Ishikawa (cell line): ENCODE data around the gene FOXP2.

Experiments used
- CEBPB ChIP-seq: IDR thresholded peaks from 2 replicates; pipeline ENCODE4 v1.6.1; 2012
- CREB1 ChIP-seq: IDR thresholded peaks from 2 replicates; pipeline ENCODE4 v1.6.1; 2012; ENCODE audit warnings: low read depth
- EGR1 ChIP-seq: IDR thresholded peaks from 2 replicates; pipeline ENCODE4 v1.6.1; 2012
- EP300 ChIP-seq: IDR thresholded peaks from 2 replicates; pipeline ENCODE4 v1.6.1; 2012; ENCODE audit warnings: borderline replicate concordance
- NFIC ChIP-seq: IDR thresholded peaks from 2 replicates; pipeline ENCODE4 v1.6.1; 2012
- RAD21 ChIP-seq: IDR thresholded peaks from 2 replicates; pipeline ENCODE4 v1.6.1; 2012; ENCODE audit warnings: low read depth
- REST ChIP-seq: IDR thresholded peaks from 2 replicates; pipeline ENCODE4 v1.6.1; 2012; ENCODE audit warnings: low read depth, mild to moderate bottlenecking
- TAF1 ChIP-seq: IDR thresholded peaks from 2 replicates; pipeline ENCODE4 v1.6.1; 2012; ENCODE audit warnings: low read depth, mild to moderate bottlenecking
- TCF12 ChIP-seq: IDR thresholded peaks from 2 replicates; pipeline ENCODE4 v1.6.1; 2012; ENCODE audit warnings: low read depth
- TEAD4 ChIP-seq: IDR thresholded peaks from 2 replicates; pipeline ENCODE4 v1.6.1; 2012
- YY1 ChIP-seq: IDR thresholded peaks from 2 replicates; pipeline ENCODE4 v1.6.1; 2012; ENCODE audit warnings: low read depth
- ZBTB7A ChIP-seq: IDR thresholded peaks from 2 replicates; pipeline ENCODE4 v1.6.1; 2012; ENCODE audit warnings: low read depth
- TF ChIP-seq, protein P1 (sequence below): IDR thresholded peaks from 2 replicates; pipeline ENCODE4 v1.6.1; 2012
- TF ChIP-seq, protein P2 (sequence below): IDR thresholded peaks from 2 replicates; pipeline ENCODE4 v1.6.1; 2012

DNA sequence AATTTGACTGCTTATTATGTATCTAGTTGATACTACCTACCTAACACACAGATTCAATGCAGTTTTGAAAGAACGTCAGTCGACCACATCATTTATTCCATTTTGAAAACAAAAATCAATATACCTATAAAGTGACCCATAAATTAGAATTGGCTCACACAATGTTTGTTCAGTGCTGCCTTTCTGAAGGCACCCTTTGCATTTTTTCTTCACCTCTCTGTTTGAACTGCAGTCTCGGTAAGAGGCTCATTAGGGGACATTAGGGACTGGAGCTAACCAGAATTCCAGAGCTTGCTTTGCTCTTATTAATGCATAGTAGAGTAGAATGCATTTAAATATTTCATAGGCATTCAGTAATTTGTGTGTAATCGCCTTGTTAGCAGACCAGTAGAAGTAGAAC lies 234.1 kb downstream of the FOXP2 start:
- TF ChIP-seq ZBTB7A = no peak
- TF ChIP-seq YY1 = no peak
- no peak for TF ChIP-seq RAD21
- no peak for TF ChIP-seq EGR1
- TF ChIP-seq TEAD4 = no peak
- no peak for TF ChIP-seq CEBPB
- TF ChIP-seq EP300 = no peak
- no peak for TF ChIP-seq TAF1
- no peak for TF ChIP-seq TCF12
- TF ChIP-seq, protein P1, sequence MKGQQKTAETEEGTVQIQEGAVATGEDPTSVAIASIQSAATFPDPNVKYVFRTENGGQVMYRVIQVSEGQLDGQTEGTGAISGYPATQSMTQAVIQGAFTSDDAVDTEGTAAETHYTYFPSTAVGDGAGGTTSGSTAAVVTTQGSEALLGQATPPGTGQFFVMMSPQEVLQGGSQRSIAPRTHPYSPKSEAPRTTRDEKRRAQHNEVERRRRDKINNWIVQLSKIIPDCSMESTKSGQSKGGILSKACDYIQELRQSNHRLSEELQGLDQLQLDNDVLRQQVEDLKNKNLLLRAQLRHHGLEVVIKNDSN = no peak
- TF ChIP-seq NFIC = no peak
- TF ChIP-seq, protein P2, sequence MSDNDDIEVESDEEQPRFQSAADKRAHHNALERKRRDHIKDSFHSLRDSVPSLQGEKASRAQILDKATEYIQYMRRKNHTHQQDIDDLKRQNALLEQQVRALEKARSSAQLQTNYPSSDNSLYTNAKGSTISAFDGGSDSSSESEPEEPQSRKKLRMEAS = no peak
- no peak for TF ChIP-seq REST
- TF ChIP-seq CREB1 = no peak
